SK-N-SH treated with all-trans-retinoic acid at 6 μM for 48 hours (cell line): Measurements from ENCODE around the gene KLHDC10.

Experiments
- ATAC-seq: fragments of 200-7000 bp; cut with Tn5 transposase; 3 replicates; pipeline ENCODE4 v1.9.1; 2020; ENCODE audit warnings: mild to moderate bottlenecking, moderate library complexity
- ARNTL ChIP-seq: fragments of 450-650 bp; formaldehyde crosslinking; IDR thresholded peaks from 2 replicates; pipeline ENCODE4 v1.5.0; 2020; ENCODE audit warnings: low read depth, mild to moderate bottlenecking, moderate library complexity, borderline replicate concordance
- CSDC2 ChIP-seq: fragments of 250-450 bp; sonication (Bioruptor Pico); IDR thresholded peaks from 2 replicates; pipeline ENCODE4 v1.5.0; 2020; ENCODE audit warnings: mild to moderate bottlenecking, moderate library complexity
- CSRNP3 ChIP-seq: fragments of 250-450 bp; sonication (Bioruptor Pico); IDR thresholded peaks from 2 replicates; pipeline ENCODE4 v1.5.1; 2021; ENCODE audit warnings: mild to moderate bottlenecking, moderate library complexity
- GLIS3 ChIP-seq: fragments of 250-450 bp; sonication (Bioruptor Pico); IDR thresholded peaks from 2 replicates; pipeline ENCODE4 v1.5.0; 2020; ENCODE audit warnings: mild to moderate bottlenecking, moderate library complexity
- OSR1 ChIP-seq: fragments of 250-450 bp; sonication (Bioruptor Pico); IDR thresholded peaks from 2 replicates; pipeline ENCODE4 v1.8.0; 2022; ENCODE audit warnings: moderate library complexity, mild to moderate bottlenecking, inconsistent platforms
- PATZ1 ChIP-seq: fragments of 250-450 bp; sonication (Bioruptor Pico); IDR thresholded peaks from 2 replicates; pipeline ENCODE4 v1.8.0; 2020; ENCODE audit warnings: mild to moderate bottlenecking, moderate library complexity, borderline replicate concordance
- POU6F1 ChIP-seq: fragments of 250-450 bp; sonication (Bioruptor Pico); IDR thresholded peaks from 2 replicates; pipeline ENCODE4 v1.8.0; 2021; ENCODE audit warnings: low read depth, mild to moderate bottlenecking, moderate library complexity, borderline replicate concordance
- PPARA ChIP-seq: fragments of 250-450 bp; sonication (Bioruptor Pico); IDR thresholded peaks from 2 replicates; pipeline ENCODE4 v1.5.0; 2020; ENCODE audit warnings: mild to moderate bottlenecking, borderline replicate concordance
- RARB ChIP-seq: fragments of 250-450 bp; sonication (Bioruptor Pico); IDR thresholded peaks from 2 replicates; pipeline ENCODE4 v1.8.0; 2021; ENCODE audit warnings: mild to moderate bottlenecking, moderate library complexity
- SNAI2 ChIP-seq: fragments of 250-450 bp; sonication (Bioruptor Pico); IDR thresholded peaks from 2 replicates; pipeline ENCODE4 v1.5.0; 2020; ENCODE audit warnings: mild to moderate bottlenecking, moderate library complexity
- TCF4 ChIP-seq: fragments of 250-450 bp; sonication (Bioruptor Pico); IDR thresholded peaks from 2 replicates; pipeline ENCODE4 v1.8.0; 2021; ENCODE audit warnings: mild to moderate bottlenecking, moderate library complexity, borderline replicate concordance
- TOX ChIP-seq: fragments of 250-450 bp; sonication (Bioruptor Pico); IDR thresholded peaks from 2 replicates; pipeline ENCODE4 v1.8.0; 2021; ENCODE audit warnings: mild to moderate bottlenecking, moderate library complexity, borderline replicate concordance
- TSHZ2 ChIP-seq: fragments of 250-450 bp; sonication (Bioruptor Pico); IDR thresholded peaks from 2 replicates; pipeline ENCODE4 v1.5.0; 2020; ENCODE audit warnings: mild to moderate bottlenecking, moderate library complexity
- ZFP3 ChIP-seq: fragments of 250-450 bp; sonication (Bioruptor Pico); IDR thresholded peaks from 2 replicates; pipeline ENCODE4 v1.5.0; 2020; ENCODE audit warnings: mild to moderate bottlenecking, moderate library complexity
- ZFP30 ChIP-seq: fragments of 450-650 bp; formaldehyde crosslinking; IDR thresholded peaks from 2 replicates; pipeline ENCODE4 v1.5.0; 2022; ENCODE audit warnings: mild to moderate bottlenecking, moderate library complexity
- ZNF565 ChIP-seq: fragments of 450-650 bp; formaldehyde crosslinking; conservative IDR thresholded peaks from 2 replicates; pipeline ENCODE4 v1.5.0; 2020; ENCODE audit warnings: low read depth, mild to moderate bottlenecking, moderate library complexity
- ZNF70 ChIP-seq: fragments of 450-650 bp; formaldehyde crosslinking; IDR thresholded peaks from 2 replicates; pipeline ENCODE4 v1.5.0; 2020; ENCODE audit warnings: mild to moderate bottlenecking, moderate library complexity
- ZNF8 ChIP-seq: fragments of 450-650 bp; formaldehyde crosslinking; IDR thresholded peaks from 2 replicates; pipeline ENCODE4 v1.5.0; 2020; ENCODE audit warnings: mild to moderate bottlenecking, moderate library complexity

KLHDC10 gene

GRCh38 chr7:130174237-130174959 lies 104.1 kb downstream of the KLHDC10 start (continued):
- TF ChIP-seq TSHZ2 (no peak), SNAI2 (no peak), RARB (CRISPR knock-in tag) (no peak), GLIS3 (CRISPR knock-in tag) (no peak)

GRCh38 chr7:130178251-130178650 lies 107.9 kb downstream of the KLHDC10 start:
- ATAC-seq = no peak
- TF ChIP-seq PPARA (CRISPR knock-in tag) = no peak
- TF ChIP-seq ZNF70 = no peak
- no peak for TF ChIP-seq GLIS3 (CRISPR knock-in tag)
- TF ChIP-seq CSRNP3 = no peak
- TF ChIP-seq ZNF565 (CRISPR knock-in tag) = no peak
- no peak for TF ChIP-seq ARNTL (CRISPR knock-in tag)
- no peak for TF ChIP-seq ZNF8 (CRISPR knock-in tag)
- TF ChIP-seq TSHZ2 = no peak
- no peak for TF ChIP-seq OSR1 (CRISPR knock-in tag)
- no peak for TF ChIP-seq TCF4 (CRISPR knock-in tag)
- no peak for TF ChIP-seq TOX (CRISPR knock-in tag)
- TF ChIP-seq CSDC2 (CRISPR knock-in tag) = no peak
- TF ChIP-seq PATZ1 (CRISPR knock-in tag) = no peak
- TF ChIP-seq POU6F1 = no peak
- no peak for TF ChIP-seq ZFP3
- TF ChIP-seq ZFP30 = no peak
- TF ChIP-seq RARB (CRISPR knock-in tag) = no peak

GRCh38 chr7:130179631-130180030 lies 109.3 kb downstream of the KLHDC10 start:
- ATAC-seq = no peak

More at GRCh38 chr7:130179631-130180030, 109.3 kb downstream of the KLHDC10 start:
- TF ChIP-seq ZNF70 (no peak), PPARA (CRISPR knock-in tag) (no peak), TSHZ2 (no peak), ARNTL (CRISPR knock-in tag) (no peak), ZFP3 (no peak), CSDC2 (CRISPR knock-in tag) (no peak)
